Measurements from ENCODE around the gene SCD. TPM values are rescaled to one million over a fixed set of nuclear protein-coding genes. Genes with fewer than 3 reads are reported as not detected.

SCD gene
- total RNA-seq, 4 donors from 2014 or later = 7.1 to 16.8 (median 9.1) TPM

DNA sequence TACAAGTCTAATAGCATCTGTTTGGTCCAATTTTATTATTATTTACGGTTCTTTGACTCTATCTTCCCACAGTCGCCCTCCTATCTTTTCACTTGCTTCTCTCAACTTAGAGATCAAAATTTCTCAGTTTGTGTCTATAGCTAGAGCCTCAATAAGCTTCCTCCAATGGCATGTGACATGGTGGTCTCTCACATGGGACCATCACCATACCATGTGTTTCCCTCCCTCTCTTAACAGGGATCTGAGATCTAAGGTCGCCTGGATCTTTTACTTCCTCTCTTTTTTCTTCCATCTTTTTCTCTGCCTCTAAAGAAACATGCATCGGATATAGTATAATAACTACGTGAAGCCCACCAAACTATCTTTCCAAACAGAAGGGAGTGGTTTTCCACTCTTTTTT lies 18.8 kb upstream of the SCD start:
- no peak for DNase-seq (ENCODE audit: extremely low spot score)
- H3K4me3 ChIP-seq = no peak overlapping the region
- H3K27me3 ChIP-seq = peaks cover 0 to 75% (median 4%) of the 10 kb centered on the region in 4 donors
- WGBS = 75% methylated on average over 5 of the region's 5 CpGs
- H3K9me3 ChIP-seq = no peaks in the 10 kb centered on the region
- TF ChIP-seq POLR2A (IDR thresholded peaks at IDR 0.05; ENCODE audit: low read depth) (no peak), EP300 (IDR thresholded peaks at IDR 0.05) (no peak), POLR2AphosphoS5 (IDR thresholded peaks at IDR 0.05) (no peak)
- TF ChIP-seq, protein P1, sequence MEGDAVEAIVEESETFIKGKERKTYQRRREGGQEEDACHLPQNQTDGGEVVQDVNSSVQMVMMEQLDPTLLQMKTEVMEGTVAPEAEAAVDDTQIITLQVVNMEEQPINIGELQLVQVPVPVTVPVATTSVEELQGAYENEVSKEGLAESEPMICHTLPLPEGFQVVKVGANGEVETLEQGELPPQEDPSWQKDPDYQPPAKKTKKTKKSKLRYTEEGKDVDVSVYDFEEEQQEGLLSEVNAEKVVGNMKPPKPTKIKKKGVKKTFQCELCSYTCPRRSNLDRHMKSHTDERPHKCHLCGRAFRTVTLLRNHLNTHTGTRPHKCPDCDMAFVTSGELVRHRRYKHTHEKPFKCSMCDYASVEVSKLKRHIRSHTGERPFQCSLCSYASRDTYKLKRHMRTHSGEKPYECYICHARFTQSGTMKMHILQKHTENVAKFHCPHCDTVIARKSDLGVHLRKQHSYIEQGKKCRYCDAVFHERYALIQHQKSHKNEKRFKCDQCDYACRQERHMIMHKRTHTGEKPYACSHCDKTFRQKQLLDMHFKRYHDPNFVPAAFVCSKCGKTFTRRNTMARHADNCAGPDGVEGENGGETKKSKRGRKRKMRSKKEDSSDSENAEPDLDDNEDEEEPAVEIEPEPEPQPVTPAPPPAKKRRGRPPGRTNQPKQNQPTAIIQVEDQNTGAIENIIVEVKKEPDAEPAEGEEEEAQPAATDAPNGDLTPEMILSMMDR (IDR thresholded peaks at IDR 0.05) = no peak
- no peak overlapping the region for H3K27ac ChIP-seq (replicated peaks in 1 of 4)
- peaks cover 0 to 2% (median 0%) of the 10 kb centered on the region in 4 donors for H3K4me1 ChIP-seq
- no peaks in the 10 kb centered on the region for H3K36me3 ChIP-seq
- intact Hi-C loops (cut with DNase I) = no loop called here

DNA sequence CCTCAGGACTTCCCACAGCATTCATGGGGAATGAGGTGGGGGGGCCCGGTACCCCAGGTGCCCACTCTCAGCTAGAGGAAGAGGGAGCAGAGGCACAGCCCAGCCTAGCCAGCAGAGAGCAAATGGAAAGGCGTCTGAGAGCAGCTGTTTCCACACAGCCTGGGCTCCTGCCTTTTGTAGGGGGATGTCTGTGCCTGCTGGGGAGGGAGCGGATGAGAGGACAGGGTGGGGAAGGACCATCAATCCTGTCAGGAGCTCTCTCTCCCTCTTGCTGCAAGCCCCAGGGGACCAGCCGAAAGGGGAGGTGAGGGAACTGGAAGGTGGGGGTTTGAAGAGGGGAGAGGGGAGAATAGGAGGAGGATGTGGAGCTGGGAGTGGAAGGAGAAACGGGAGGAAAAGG lies 17.0 kb upstream of the SCD start, which contains the start of gene PKD2L1:
PKD2L1 (minus strand) TSS at position 150 of the 400 bp plus-strand sequence; CDS start at position 25, 125 bp downstream.
- H3K36me3 ChIP-seq = no peaks in the 10 kb centered on the region
- no peaks in the 10 kb centered on the region for H3K9me3 ChIP-seq
- intact Hi-C loops (cut with DNase I) = no loop called here
- peaks cover 0 to 73% (median 4%) of the 10 kb centered on the region in 4 donors for H3K27me3 ChIP-seq
- no peak within 1 kb of the TSS for H3K4me3 ChIP-seq
- TF ChIP-seq POLR2A (IDR thresholded peaks at IDR 0.05; ENCODE audit: low read depth) (no peak), EP300 (IDR thresholded peaks at IDR 0.05) (no peak), POLR2AphosphoS5 (IDR thresholded peaks at IDR 0.05) (no peak)
- TF ChIP-seq, protein P1 (IDR thresholded peaks at IDR 0.05) = no peak
- no peak within 1 kb of the TSS for H3K27ac ChIP-seq (replicated peaks in 1 of 4)
- peaks cover 0 to 2% (median 0%) of the 10 kb centered on the region in 4 donors for H3K4me1 ChIP-seq
- WGBS = 35% methylated on average over 5 of the region's 5 CpGs
- no peak for DNase-seq (ENCODE audit: extremely low spot score)

DNA sequence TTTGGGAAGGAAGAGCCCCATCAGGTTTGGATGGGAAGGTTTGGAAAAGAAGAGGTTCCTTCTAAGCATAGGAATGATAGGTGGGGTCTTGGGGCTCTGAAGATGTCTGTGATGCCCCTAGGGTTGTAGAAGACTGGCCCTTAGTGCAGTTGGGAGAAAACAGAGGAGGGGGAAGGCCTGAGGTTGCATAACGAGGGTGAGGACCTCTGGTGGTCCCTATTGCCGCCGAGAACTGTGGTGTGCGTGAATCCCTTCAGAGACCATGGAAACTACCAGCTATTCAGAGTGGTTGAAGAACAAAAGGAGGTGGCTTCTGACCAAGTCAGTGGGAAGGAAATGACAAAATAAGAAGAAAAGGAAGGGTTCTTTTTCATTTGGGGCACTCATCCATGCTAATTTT lies 13.9 kb upstream of the SCD start:
- intact Hi-C loops (cut with DNase I) = no loop called here
- no peak overlapping the region for H3K27ac ChIP-seq (replicated peaks in 1 of 4)
- H3K4me1 ChIP-seq = no peaks in the 10 kb centered on the region
- no peaks in the 10 kb centered on the region for H3K36me3 ChIP-seq
- TF ChIP-seq, protein P1 (IDR thresholded peaks at IDR 0.05) = no peak
- TF ChIP-seq POLR2AphosphoS5 (IDR thresholded peaks at IDR 0.05) = no peak
- TF ChIP-seq EP300 (IDR thresholded peaks at IDR 0.05) = no peak
- TF ChIP-seq POLR2A (IDR thresholded peaks at IDR 0.05; ENCODE audit: low read depth) = no peak
- H3K9me3 ChIP-seq = no peaks in the 10 kb centered on the region
- no peak for DNase-seq (ENCODE audit: extremely low spot score)
- WGBS = 46% methylated on average over 4 of the region's 4 CpGs
- no peak overlapping the region for H3K4me3 ChIP-seq
- peaks cover 0 to 75% (median 4%) of the 10 kb centered on the region in 4 donors for H3K27me3 ChIP-seq

DNA sequence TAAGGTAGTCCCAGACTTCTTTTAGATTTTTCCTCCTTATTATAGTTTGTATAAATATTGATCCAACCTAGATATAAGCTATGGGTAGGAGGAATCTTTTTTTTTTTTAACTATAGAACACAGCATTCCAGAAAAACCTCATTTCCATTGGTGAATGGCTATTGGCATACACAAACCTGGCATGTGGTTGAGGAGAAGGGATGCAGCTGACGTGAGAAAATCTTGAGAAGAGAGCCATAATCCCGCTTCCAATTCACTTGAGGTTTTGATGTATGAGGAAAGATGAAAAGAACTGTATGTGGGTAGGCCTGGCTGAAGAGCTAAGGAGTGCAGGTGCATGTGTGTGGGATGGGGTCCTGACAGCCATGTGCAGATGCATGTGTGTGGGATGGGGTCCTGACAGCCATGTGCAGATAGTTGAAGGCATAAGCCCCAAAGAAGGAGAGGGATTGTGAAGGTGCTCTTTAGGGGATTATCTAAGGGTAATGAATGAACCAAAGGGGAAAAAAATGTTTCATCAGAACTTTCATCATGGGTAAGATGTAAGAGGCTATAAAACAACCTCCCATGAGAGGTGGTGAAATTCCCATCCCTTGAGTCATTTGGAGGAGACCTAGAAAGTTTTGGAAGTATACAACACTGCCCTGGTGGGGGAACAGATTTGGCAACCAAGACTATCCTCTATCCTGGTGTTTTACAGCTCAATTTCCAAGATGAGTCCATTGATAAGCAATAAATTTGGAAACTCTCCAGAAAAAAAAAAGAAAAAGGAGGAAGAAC lies 13.2 kb upstream of the SCD start:
- 74% methylated on average over 2 of the region's 2 CpGs for WGBS
- Histone ChIP-seq H3K36me3 (no peaks in the 10 kb centered on the region), H3K9me3 (no peaks in the 10 kb centered on the region), H3K27ac (replicated peaks in 1 of 4) (no peak overlapping the region), H3K4me3 (no peak overlapping the region), H3K27me3 (peaks cover 0 to 71% (median 4%) of the 10 kb centered on the region in 4 donors), H3K4me1 (no peaks in the 10 kb centered on the region)
- intact Hi-C loops (cut with DNase I) = no loop called here
- no peak for DNase-seq (ENCODE audit: extremely low spot score)
- TF ChIP-seq POLR2A (IDR thresholded peaks at IDR 0.05; ENCODE audit: low read depth) (no peak), EP300 (IDR thresholded peaks at IDR 0.05) (no peak), POLR2AphosphoS5 (IDR thresholded peaks at IDR 0.05) (no peak)
- TF ChIP-seq, protein P1 (IDR thresholded peaks at IDR 0.05) = no peak
